GM12892 (cell line): Measurements from ENCODE around the gene JARID2.

Source experiments
- POLR2A ChIP-seq: IDR thresholded peaks from 2 replicates; pipeline ENCODE4 v1.6.1; 2011; ENCODE audit warnings: low read depth, low read length, control low read depth
- POLR2AphosphoS5 ChIP-seq: IDR thresholded peaks from 2 replicates; pipeline ENCODE4 v1.6.1; 2011; ENCODE audit warnings: low read depth, low read length, control low read depth
- TAF1 ChIP-seq: IDR thresholded peaks from 2 replicates; pipeline ENCODE4 v1.6.1; 2011; ENCODE audit warnings: low read depth, mild to moderate bottlenecking, control low read depth, low read length, borderline replicate concordance

DNA sequence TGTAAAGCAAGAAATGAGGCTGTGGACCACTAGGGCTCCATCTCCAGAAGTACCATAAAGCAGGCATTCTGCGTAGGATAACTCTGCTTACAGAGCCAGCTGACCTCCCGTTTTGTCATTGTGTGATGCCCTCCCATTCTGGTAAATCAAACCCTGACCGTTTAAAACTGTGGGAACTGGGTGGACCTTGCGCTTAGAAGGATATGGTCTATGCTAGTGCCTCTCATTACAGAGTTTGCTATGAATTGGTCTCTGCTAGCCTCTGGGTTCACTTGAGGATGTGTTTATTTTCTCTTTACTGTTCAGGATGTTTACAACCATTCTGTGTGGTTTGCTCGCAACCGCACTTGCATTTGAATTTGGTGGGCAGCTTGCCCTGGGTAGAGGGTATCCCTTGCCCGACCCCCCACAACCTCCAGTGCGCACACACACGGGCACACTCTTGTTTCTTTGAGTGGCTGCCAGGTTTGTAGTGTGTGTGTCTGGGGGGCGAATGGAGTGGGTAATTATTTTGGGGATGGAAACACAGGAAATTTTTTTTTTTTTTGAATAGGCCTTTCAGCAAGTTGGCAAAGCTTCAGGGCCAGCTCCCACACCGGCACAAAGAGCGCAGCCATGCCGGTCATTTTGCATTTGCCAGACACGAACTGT, 198.3 kb downstream of the JARID2 start:
- no peak for TF ChIP-seq POLR2A
- no peak for TF ChIP-seq POLR2AphosphoS5
- TF ChIP-seq TAF1 = no peak
